ENCODE results near the gene MRC2.

The MRC2 gene

DNA sequence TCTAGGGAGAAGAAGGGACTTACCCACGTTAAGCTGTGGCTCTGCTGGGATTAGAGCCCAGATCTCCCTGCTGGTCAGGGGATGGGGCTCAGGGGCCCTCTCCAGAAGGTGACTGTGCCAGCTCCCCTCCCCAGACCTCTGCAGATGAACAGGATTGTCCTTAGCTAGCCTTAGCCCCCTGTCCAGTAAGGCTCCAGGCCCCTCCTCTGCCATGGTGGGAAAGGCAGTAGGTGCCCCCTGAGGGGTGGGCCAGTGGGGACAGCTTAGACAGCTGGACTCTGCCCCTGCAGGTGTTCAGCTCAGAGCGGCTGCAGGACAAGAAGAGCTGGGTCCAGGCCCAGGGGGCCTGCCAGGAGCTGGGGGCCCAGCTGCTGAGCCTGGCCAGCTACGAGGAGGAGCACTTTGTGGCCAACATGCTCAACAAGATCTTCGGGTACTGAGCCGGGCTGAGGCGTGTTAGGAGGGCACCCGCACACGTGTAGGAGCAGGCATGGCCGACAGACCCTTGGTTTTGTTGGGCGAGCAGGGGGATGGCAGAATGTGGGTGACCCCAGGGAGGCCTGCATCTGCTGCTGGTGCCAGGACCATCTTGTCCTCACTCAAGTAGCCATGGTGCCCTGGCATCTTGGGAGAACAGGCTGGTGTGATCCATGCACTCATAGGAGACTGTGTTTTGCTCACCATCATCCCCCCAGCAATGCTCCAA is 50.9 kb downstream of the MRC2 start:
- TF ChIP-seq TAF1 (IDR thresholded peaks at IDR 0.05; ENCODE audit: borderline replicate concordance, insufficient read depth, low read length) (no peak), FOXP2 (optimal IDR thresholded peaks at IDR 0.05; ENCODE audit: borderline replicate concordance, extremely low read depth, extremely low read length, insufficient read depth) (no peak), SIN3A (IDR thresholded peaks at IDR 0.05; ENCODE audit: borderline replicate concordance, insufficient read depth, low read length) (no peak), POLR2AphosphoS5 (IDR thresholded peaks at IDR 0.05; ENCODE audit: low read depth, low read length) (no peak)
- TF ChIP-seq, protein P1, sequence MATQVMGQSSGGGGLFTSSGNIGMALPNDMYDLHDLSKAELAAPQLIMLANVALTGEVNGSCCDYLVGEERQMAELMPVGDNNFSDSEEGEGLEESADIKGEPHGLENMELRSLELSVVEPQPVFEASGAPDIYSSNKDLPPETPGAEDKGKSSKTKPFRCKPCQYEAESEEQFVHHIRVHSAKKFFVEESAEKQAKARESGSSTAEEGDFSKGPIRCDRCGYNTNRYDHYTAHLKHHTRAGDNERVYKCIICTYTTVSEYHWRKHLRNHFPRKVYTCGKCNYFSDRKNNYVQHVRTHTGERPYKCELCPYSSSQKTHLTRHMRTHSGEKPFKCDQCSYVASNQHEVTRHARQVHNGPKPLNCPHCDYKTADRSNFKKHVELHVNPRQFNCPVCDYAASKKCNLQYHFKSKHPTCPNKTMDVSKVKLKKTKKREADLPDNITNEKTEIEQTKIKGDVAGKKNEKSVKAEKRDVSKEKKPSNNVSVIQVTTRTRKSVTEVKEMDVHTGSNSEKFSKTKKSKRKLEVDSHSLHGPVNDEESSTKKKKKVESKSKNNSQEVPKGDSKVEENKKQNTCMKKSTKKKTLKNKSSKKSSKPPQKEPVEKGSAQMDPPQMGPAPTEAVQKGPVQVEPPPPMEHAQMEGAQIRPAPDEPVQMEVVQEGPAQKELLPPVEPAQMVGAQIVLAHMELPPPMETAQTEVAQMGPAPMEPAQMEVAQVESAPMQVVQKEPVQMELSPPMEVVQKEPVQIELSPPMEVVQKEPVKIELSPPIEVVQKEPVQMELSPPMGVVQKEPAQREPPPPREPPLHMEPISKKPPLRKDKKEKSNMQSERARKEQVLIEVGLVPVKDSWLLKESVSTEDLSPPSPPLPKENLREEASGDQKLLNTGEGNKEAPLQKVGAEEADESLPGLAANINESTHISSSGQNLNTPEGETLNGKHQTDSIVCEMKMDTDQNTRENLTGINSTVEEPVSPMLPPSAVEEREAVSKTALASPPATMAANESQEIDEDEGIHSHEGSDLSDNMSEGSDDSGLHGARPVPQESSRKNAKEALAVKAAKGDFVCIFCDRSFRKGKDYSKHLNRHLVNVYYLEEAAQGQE (IDR thresholded peaks at IDR 0.05; ENCODE audit: insufficient read depth in 1 of 2, low read depth in 2 of 2, low read length in 2 of 2): no peak

DNA sequence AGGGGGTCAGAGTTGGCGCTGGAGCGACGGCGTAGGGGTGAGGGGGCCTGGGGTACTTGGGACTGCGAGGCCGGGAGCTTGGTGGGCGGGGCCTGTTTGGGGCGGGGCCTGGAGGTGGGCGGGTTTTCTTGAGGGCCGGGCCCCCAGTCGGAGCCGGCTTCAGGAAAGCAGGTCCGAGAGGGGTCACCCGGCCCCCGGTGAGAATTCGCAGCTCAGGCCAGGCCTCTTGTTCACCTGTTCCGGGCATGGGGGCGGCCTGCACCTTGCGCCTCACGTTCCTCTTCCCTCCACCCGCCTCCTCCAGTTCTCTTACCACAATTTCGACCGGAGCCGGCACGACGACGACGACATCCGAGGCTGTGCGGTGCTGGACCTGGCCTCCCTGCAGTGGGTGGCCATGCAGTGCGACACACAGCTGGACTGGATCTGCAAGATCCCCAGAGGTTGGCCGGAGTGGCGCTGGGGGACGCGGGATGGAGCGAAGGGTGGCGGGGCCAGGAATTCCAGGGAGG is 52.5 kb downstream of the MRC2 start:
- TF ChIP-seq, protein P1 (IDR thresholded peaks at IDR 0.05; ENCODE audit: insufficient read depth in 1 of 2, low read depth in 2 of 2, low read length in 2 of 2): no peak
- TF ChIP-seq FOXP2 (optimal IDR thresholded peaks at IDR 0.05; ENCODE audit: borderline replicate concordance, extremely low read depth, extremely low read length, insufficient read depth) (no peak), TAF1 (IDR thresholded peaks at IDR 0.05; ENCODE audit: borderline replicate concordance, insufficient read depth, low read length) (no peak), SIN3A (IDR thresholded peaks at IDR 0.05; ENCODE audit: borderline replicate concordance, insufficient read depth, low read length) (no peak), POLR2AphosphoS5 (IDR thresholded peaks at IDR 0.05; ENCODE audit: low read depth, low read length) (no peak)

DNA sequence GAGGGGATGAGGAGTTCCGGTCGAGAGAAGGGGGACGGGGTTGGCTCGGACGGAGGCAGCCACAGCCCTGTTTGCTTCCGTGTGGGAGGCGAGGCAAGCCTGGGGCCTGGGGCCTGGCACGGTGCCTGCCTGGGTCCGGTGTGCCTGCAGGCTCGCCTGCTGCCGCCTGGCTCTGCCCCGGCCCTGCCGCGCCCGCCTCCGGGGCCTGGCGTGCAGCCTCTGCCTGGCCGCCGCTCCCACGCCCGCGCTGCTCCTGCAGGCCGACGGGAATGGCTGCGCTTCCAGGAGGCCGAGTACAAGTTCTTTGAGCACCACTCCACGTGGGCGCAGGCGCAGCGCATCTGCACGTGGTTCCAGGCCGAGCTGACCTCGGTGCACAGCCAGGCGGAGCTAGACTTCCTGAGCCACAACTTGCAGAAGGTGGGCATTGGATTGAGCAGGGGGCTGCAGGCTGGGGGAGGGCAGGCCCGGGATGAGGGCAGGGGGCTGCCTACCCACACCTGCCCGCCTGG is 53.1 kb downstream of the MRC2 start:
- TF ChIP-seq TAF1 (IDR thresholded peaks at IDR 0.05; ENCODE audit: borderline replicate concordance, insufficient read depth, low read length): no peak
- TF ChIP-seq, protein P1 (IDR thresholded peaks at IDR 0.05; ENCODE audit: insufficient read depth in 1 of 2, low read depth in 2 of 2, low read length in 2 of 2): no peak
- TF ChIP-seq FOXP2 (optimal IDR thresholded peaks at IDR 0.05; ENCODE audit: borderline replicate concordance, extremely low read depth, extremely low read length, insufficient read depth): no peak
- TF ChIP-seq SIN3A (IDR thresholded peaks at IDR 0.05; ENCODE audit: borderline replicate concordance, insufficient read depth, low read length): no peak
- no peak for TF ChIP-seq POLR2AphosphoS5 (IDR thresholded peaks at IDR 0.05; ENCODE audit: low read depth, low read length)

DNA sequence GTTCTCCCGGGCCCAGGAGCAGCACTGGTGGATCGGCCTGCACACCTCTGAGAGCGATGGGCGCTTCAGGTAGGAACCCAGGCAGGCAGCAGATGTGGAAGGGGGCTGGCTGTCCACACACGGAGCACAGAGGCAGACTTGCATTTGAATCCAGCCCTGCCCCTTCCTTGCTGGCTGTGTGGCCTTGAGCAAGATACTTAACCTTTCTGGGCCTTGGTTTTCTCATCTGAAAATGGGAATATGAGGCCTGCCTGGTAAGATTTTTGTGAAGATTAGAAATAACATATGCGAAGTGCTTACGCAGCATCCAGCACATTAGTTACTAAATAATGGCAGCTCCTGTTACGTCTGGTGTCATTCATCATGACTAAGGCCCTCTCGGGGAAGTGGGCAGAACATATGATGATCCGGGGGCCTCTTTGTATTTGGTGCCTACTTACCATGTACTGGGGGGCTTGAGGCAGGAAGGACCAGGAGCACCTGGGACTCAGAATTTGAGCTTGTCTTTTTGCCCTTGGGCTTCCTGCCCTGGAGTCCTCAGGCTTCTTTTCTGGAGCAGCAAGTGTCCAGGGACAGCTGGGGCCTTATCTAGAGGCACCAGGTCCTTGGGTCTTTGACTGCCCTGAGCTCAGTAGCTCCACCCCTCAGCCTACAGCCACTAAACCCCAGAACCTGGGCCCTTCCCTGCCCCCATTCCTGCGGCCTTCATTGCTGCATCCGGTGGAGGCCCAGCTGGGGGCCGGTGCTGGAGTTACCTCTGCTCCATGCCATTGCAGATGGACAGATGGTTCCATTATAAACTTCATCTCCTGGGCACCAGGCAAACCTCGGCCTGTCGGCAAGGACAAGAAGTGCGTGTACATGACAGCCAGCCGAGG is 53.8 kb downstream of the MRC2 start:
- TF ChIP-seq, protein P1 (IDR thresholded peaks at IDR 0.05; ENCODE audit: insufficient read depth in 1 of 2, low read depth in 2 of 2, low read length in 2 of 2): no peak
- TF ChIP-seq TAF1 (IDR thresholded peaks at IDR 0.05; ENCODE audit: borderline replicate concordance, insufficient read depth, low read length) (no peak), FOXP2 (optimal IDR thresholded peaks at IDR 0.05; ENCODE audit: borderline replicate concordance, extremely low read depth, extremely low read length, insufficient read depth) (no peak), POLR2AphosphoS5 (IDR thresholded peaks at IDR 0.05; ENCODE audit: low read depth, low read length) (no peak), SIN3A (IDR thresholded peaks at IDR 0.05; ENCODE audit: borderline replicate concordance, insufficient read depth, low read length) (no peak)

All from PFSK-1 (cell line).